ENCODE results near the gene RHOBTB1.
"Not testable (repeated sequence)": the region's sequence is repeated elsewhere in the genome, so short reads cannot be mapped to it uniquely, and the experiment has no call there.

Gene RHOBTB1

GRCh38 chr10:60944058-60944909 lies at the start of gene RHOBTB1:
TSS of gene RHOBTB1 (minus strand) at chr10:60944185. CDS start at chr10:60911542, 32,643 bp downstream.
- no peak for DNase-seq (ENCODE audit: low read depth in 2 of 2)

- DNase-seq (ENCODE audit: low read depth in 2 of 2) = no peak
Observed at GRCh38 chr10:60992636-60993035, 48.7 kb upstream of the RHOBTB1 start.

- DNase-seq (ENCODE audit: low read depth in 2 of 2) = no peak
Observed at GRCh38 chr10:60990663-60991062, 46.7 kb upstream of the RHOBTB1 start.

- no peak for DNase-seq (ENCODE audit: low read depth in 2 of 2)
Observed at GRCh38 chr10:60989400-60989876, 45.5 kb upstream of the RHOBTB1 start.

GRCh38 chr10:60986791-60987190 lies 42.8 kb upstream of the RHOBTB1 start:
- no peak for DNase-seq (ENCODE audit: low read depth in 2 of 2)

- DNase-seq (ENCODE audit: low read depth in 2 of 2) = no peak
Observed at GRCh38 chr10:60985951-60986350, 42.0 kb upstream of the RHOBTB1 start.

GRCh38 chr10:60980997-60981396 lies 37.0 kb upstream of the RHOBTB1 start:
- no peak for DNase-seq (ENCODE audit: low read depth in 2 of 2)

GRCh38 chr10:60979667-60980104 lies 35.7 kb upstream of the RHOBTB1 start:
- DNase-seq (ENCODE audit: low read depth in 2 of 2) = no peak

- DNase-seq (ENCODE audit: low read depth in 2 of 2) = no peak
Observed at GRCh38 chr10:60978287-60979115, 34.5 kb upstream of the RHOBTB1 start.

GRCh38 chr10:60977161-60978122 lies 33.5 kb upstream of the RHOBTB1 start:
- no peak for DNase-seq (ENCODE audit: low read depth in 2 of 2)

GRCh38 chr10:60976687-60977086 lies 32.7 kb upstream of the RHOBTB1 start:
- no peak for DNase-seq (ENCODE audit: low read depth in 2 of 2)

- DNase-seq (ENCODE audit: low read depth in 2 of 2) = no peak
Observed at GRCh38 chr10:60975716-60976115, 31.7 kb upstream of the RHOBTB1 start.

- no peak for DNase-seq (ENCODE audit: low read depth in 2 of 2)
Observed at GRCh38 chr10:60974463-60975149, 30.6 kb upstream of the RHOBTB1 start.

- no peak for DNase-seq (ENCODE audit: low read depth in 2 of 2)
Observed at GRCh38 chr10:60973086-60973485, 29.1 kb upstream of the RHOBTB1 start.

- not testable (repeated sequence) for DNase-seq (ENCODE audit: low read depth in 2 of 2)
Observed at GRCh38 chr10:60972181-60972580, 28.2 kb upstream of the RHOBTB1 start.

- DNase-seq (ENCODE audit: low read depth in 2 of 2) = no peak
Observed at GRCh38 chr10:60970526-60970925, 26.5 kb upstream of the RHOBTB1 start.

- no peak for DNase-seq (ENCODE audit: low read depth in 2 of 2)
Observed at GRCh38 chr10:60968504-60968903, 24.5 kb upstream of the RHOBTB1 start.

GRCh38 chr10:60967854-60968484 lies 24.0 kb upstream of the RHOBTB1 start:
- no peak for DNase-seq (ENCODE audit: low read depth in 2 of 2)

- DNase-seq (ENCODE audit: low read depth in 2 of 2) = no peak
Observed at GRCh38 chr10:60967260-60967659, 23.3 kb upstream of the RHOBTB1 start.

GRCh38 chr10:60965696-60966095 lies 21.7 kb upstream of the RHOBTB1 start:
- DNase-seq (ENCODE audit: low read depth in 2 of 2) = no peak

All from stimulated activated CD4-positive, alpha-beta T cell treated with anti-CD3 and anti-CD28 coated beads, Interleukin-1b, Interleukin-23, amount 100 ng/mL, for 1 hour (primary cell).